SK-N-SH (cell line): ENCODE results near the gene POLR3GL.

Source experiments
- CHD2 ChIP-seq: fragments of 150-350 bp; IDR thresholded peaks from 2 replicates; pipeline ENCODE4 v1.6.1; 2018; ENCODE audit warnings: low read length; ENCODE audit not compliant: partially characterized antibody
- CTCF ChIP-seq: fragments of 200-600 bp; sonication (generic); IDR thresholded peaks from 2 replicates; pipeline ENCODE4 v1.6.1; 2017; ENCODE audit warnings: antibody characterized with exemption, mild to moderate bottlenecking, moderate library complexity
- EP300 ChIP-seq, 2 experiments: IDR thresholded peaks; 2 replicates each; pipeline versions ENCODE4 v1.4.0 to v1.6.1; 2012; ENCODE audit warnings: borderline replicate concordance in 1 of 2, low read depth in 1 of 2, low read length in 1 of 2
- EZH2phosphoT487 ChIP-seq: fragments of 200-600 bp; sonication (generic); IDR thresholded peaks from 2 replicates; pipeline ENCODE4 v1.6.1; 2017; ENCODE audit warnings: low read depth, mixed run types, mild to moderate bottlenecking, antibody characterized with exemption, moderate library complexity, borderline replicate concordance
- GABPA ChIP-seq: IDR thresholded peaks from 2 replicates; pipeline ENCODE4 v1.4.0; 2012; ENCODE audit warnings: low read depth, mild to moderate bottlenecking
- RAD21 ChIP-seq: IDR thresholded peaks from 2 replicates; pipeline ENCODE4 v1.6.1; 2012; ENCODE audit warnings: mild to moderate bottlenecking, low read length
- REST ChIP-seq: IDR thresholded peaks from 2 replicates; pipeline ENCODE4 v1.6.1; 2012; ENCODE audit warnings: mild to moderate bottlenecking, low read depth, low read length, moderate library complexity
- SIN3A ChIP-seq: IDR thresholded peaks from 2 replicates; pipeline ENCODE4 v1.6.1; 2012; ENCODE audit warnings: low read depth, mild to moderate bottlenecking, low read length, moderate library complexity, borderline replicate concordance
- SMC3 ChIP-seq: IDR thresholded peaks from 2 replicates; pipeline ENCODE4 v1.6.1; 2012; ENCODE audit warnings: low read depth, low read length, improper control_type of control experiment
- TAF1 ChIP-seq: IDR thresholded peaks from 2 replicates; pipeline ENCODE4 v1.6.1; 2012; ENCODE audit warnings: low read depth, mild to moderate bottlenecking, low read length, moderate library complexity, borderline replicate concordance
- USF2 ChIP-seq: fragments of 150-350 bp; IDR thresholded peaks from 2 replicates; pipeline ENCODE4 v1.6.1; 2017; ENCODE audit warnings: antibody characterized with exemption, low read length, low read depth, borderline replicate concordance
- ZBTB33 ChIP-seq: IDR thresholded peaks from 2 replicates; pipeline ENCODE4 v1.4.0; 2012; ENCODE audit warnings: low read depth, borderline replicate concordance

GRCh38 chr1:145993618-145994390, 29.3 kb downstream of the POLR3GL start:
- TF ChIP-seq CTCF (no peak), SMC3 (no peak), RAD21 (no peak), EP300 (IDR thresholded peaks at IDR 0.05; ENCODE audit: borderline replicate concordance in 1 of 2, low read depth in 1 of 2, low read length in 1 of 2) (no peak), TAF1 (no peak), ZBTB33 (no peak), USF2 (no peak), GABPA (no peak), REST (no peak), EZH2phosphoT487 (no peak), CHD2 (no peak), SIN3A (no peak)
